Peyer's patch (tissue), 4 donors: ENCODE data around the gene PPP1R1B. TPM values are rescaled to one million over a fixed set of nuclear protein-coding genes. Genes with fewer than 3 reads are reported as not detected.

Source experiments
- DNase-seq, 3 donors: peaks; one replicate each; pipeline ENCODE4 v3.0.0-alpha.2; 2017 to 2019
- H3K27ac ChIP-seq, 4 donors: fragments of 200-600 bp; sonication (generic); one replicate each; pipeline ENCODE4 v1.5.1; 2016 to 2019
- H3K27me3 ChIP-seq, 2 donors: fragments of 200-600 bp; sonication (generic); one replicate each; pipeline ENCODE4 v1.5.1; 2019
- H3K36me3 ChIP-seq, 3 donors: fragments of 200-600 bp; sonication (generic); one replicate each; pipeline ENCODE4 v1.5.1; 2016 to 2019
- H3K4me1 ChIP-seq, 4 donors: fragments of 200-600 bp; sonication (generic); one replicate each; pipeline ENCODE4 v1.5.1; 2016 to 2019
- H3K4me3 ChIP-seq, 4 donors: fragments of 200-600 bp; sonication (generic); 1 replicate in 3 of 4; 2 replicates in 1 of 4; pipeline ENCODE4 v1.5.1; 2016 to 2019; ENCODE audit warnings: mild to moderate bottlenecking in 1 of 4
- H3K9me3 ChIP-seq, 4 donors: fragments of 200-600 bp; sonication (generic); one replicate each; pipeline ENCODE4 v1.5.1; 2016 to 2019; ENCODE audit warnings: mild to moderate bottlenecking in 1 of 4
- CTCF ChIP-seq, 6 experiments: fragments of 450-650 bp in 4 of 6; fragments of 200-600 bp in 2 of 6; sonication (generic) in 1 of 6; IDR thresholded peaks; one replicate each; pipeline ENCODE4 v1.5.1; 2017 to 2019; ENCODE audit warnings: antibody characterized with exemption in 6 of 6, mild to moderate bottlenecking in 3 of 6, moderate library complexity in 1 of 6
- POLR2A ChIP-seq, 2 donors: fragments of 450-650 bp; IDR thresholded peaks; one replicate each; pipeline ENCODE4 v1.5.1; 2017; ENCODE audit warnings: antibody characterized with exemption in 2 of 2, mild to moderate bottlenecking in 2 of 2, moderate library complexity in 2 of 2
- total RNA-seq, 4 donors: library from RNA; depleted of rRNA; stranded (reverse); fragments of >200 nt; gene quantifications; one replicate each; pipeline ENCODE4 v1.1.0, GENCODE V29; 2016

The PPP1R1B gene
- total RNA-seq, 4 donors from 2014 or later: 71.8 to 161 (median 125) TPM

GRCh38 chr17:39606434-39607056 lies 20.2 kb upstream of the PPP1R1B start:
- peaks cover 0 to 34% (median 24%) of the 10 kb centered on the region in 4 donors for H3K4me1 ChIP-seq
- no peaks in the 10 kb centered on the region for H3K9me3 ChIP-seq
- H3K27ac ChIP-seq: no peak overlapping the region
- no peaks in the 10 kb centered on the region for H3K36me3 ChIP-seq
- TF ChIP-seq CTCF (IDR thresholded peaks at IDR 0.05): no peak
- DNase-seq: no peak
- H3K27me3 ChIP-seq: peaks cover 9 to 72% of the 10 kb centered on the region in 2 donors
- peak overlapping the region in 2 of 4 donors; percentile 14 to 22 for H3K4me3 ChIP-seq

GRCh38 chr17:39607057-39607850 lies 19.5 kb upstream of the PPP1R1B start:
- Histone ChIP-seq H3K27me3 (peaks cover 9 to 66% of the 10 kb centered on the region in 2 donors), H3K4me1 (peaks cover 0 to 34% (median 24%) of the 10 kb centered on the region in 4 donors), H3K9me3 (no peaks in the 10 kb centered on the region), H3K36me3 (no peaks in the 10 kb centered on the region), H3K27ac (no peak overlapping the region), H3K4me3 (no peak overlapping the region)
- no peak for DNase-seq
- TF ChIP-seq CTCF (IDR thresholded peaks at IDR 0.05) (no peak), POLR2A (IDR thresholded peaks at IDR 0.05) (no peak)

GRCh38 chr17:39607851-39608130 lies 19.0 kb upstream of the PPP1R1B start, which contains the start of gene NEUROD2:
TSS of gene NEUROD2 (minus strand) at chr17:39607920. CDS start at chr17:39606599, 1,321 bp downstream.
- Histone ChIP-seq H3K27me3 (peaks cover 9 to 61% of the 10 kb centered on the region in 2 donors), H3K4me1 (peaks cover 0 to 34% (median 24%) of the 10 kb centered on the region in 4 donors), H3K27ac (no peak within 1 kb of the TSS), H3K4me3 (peak within 1 kb of the TSS in 1 of 4 donors; percentile 22), H3K9me3 (no peaks in the 10 kb centered on the region), H3K36me3 (no peaks in the 10 kb centered on the region)
- TF ChIP-seq CTCF (IDR thresholded peaks at IDR 0.05) (no peak), POLR2A (IDR thresholded peaks at IDR 0.05) (no peak)
- DNase-seq: no peak

- Histone ChIP-seq H3K27ac (no peak overlapping the region), H3K27me3 (peaks cover 9 to 56% of the 10 kb centered on the region in 2 donors)
Measured at GRCh38 chr17:39608142-39608981, 18.4 kb upstream of the PPP1R1B start.

More at GRCh38 chr17:39608142-39608981, 18.4 kb upstream of the PPP1R1B start:
- Histone ChIP-seq H3K36me3 (no peaks in the 10 kb centered on the region), H3K9me3 (no peaks in the 10 kb centered on the region), H3K4me3 (no peak overlapping the region), H3K4me1 (peaks cover 0 to 34% (median 24%) of the 10 kb centered on the region in 4 donors)
- TF ChIP-seq POLR2A (IDR thresholded peaks at IDR 0.05) (no peak), CTCF (IDR thresholded peaks at IDR 0.05) (no peak)
- DNase-seq: no peak
